Brain microvascular endothelial cell (primary cell): ENCODE results near the gene SEPTIN5.

ENCODE experiments used
- DNase-seq: peaks from one replicate; pipeline ENCODE4 v3.0.0-alpha.2; 2020
- H3K27ac ChIP-seq: fragments of 250-450 bp; sonication (Bioruptor Pico); 2 replicates; pipeline ENCODE4 v1.5.1; 2020; ENCODE audit warnings: mild to moderate bottlenecking, moderate library complexity
- H3K27me3 ChIP-seq: fragments of 250-450 bp; sonication (Bioruptor Pico); replicated peaks from 2 replicates; pipeline ENCODE4 v1.5.1; 2020; ENCODE audit warnings: mild to moderate bottlenecking
- H3K36me3 ChIP-seq: fragments of 250-450 bp; sonication (Bioruptor Pico); replicated peaks from 2 replicates; pipeline ENCODE4 v1.5.1; 2020; ENCODE audit warnings: mild to moderate bottlenecking
- H3K4me3 ChIP-seq: 2 replicates; pipeline ENCODE4 v1.5.1; 2011; ENCODE audit warnings: low read depth, mild to moderate bottlenecking, control low read depth, low read length, moderate library complexity
- in situ Hi-C: cut with HindIII; loops from 2 replicates; pipeline ENCODE4 v1.10.0; 2017; ENCODE audit warnings: low sequenced_read_pairs, low pct_ligation_motif_present
- TF ChIP-seq, protein P1 (sequence below): IDR thresholded peaks from 2 replicates; pipeline ENCODE4 v1.5.1; 2011; ENCODE audit warnings: low read depth, mild to moderate bottlenecking, moderate library complexity, low read length, control low read depth, inconsistent platforms; ENCODE audit errors: missing control alignments

The SEPTIN5 gene

DNA sequence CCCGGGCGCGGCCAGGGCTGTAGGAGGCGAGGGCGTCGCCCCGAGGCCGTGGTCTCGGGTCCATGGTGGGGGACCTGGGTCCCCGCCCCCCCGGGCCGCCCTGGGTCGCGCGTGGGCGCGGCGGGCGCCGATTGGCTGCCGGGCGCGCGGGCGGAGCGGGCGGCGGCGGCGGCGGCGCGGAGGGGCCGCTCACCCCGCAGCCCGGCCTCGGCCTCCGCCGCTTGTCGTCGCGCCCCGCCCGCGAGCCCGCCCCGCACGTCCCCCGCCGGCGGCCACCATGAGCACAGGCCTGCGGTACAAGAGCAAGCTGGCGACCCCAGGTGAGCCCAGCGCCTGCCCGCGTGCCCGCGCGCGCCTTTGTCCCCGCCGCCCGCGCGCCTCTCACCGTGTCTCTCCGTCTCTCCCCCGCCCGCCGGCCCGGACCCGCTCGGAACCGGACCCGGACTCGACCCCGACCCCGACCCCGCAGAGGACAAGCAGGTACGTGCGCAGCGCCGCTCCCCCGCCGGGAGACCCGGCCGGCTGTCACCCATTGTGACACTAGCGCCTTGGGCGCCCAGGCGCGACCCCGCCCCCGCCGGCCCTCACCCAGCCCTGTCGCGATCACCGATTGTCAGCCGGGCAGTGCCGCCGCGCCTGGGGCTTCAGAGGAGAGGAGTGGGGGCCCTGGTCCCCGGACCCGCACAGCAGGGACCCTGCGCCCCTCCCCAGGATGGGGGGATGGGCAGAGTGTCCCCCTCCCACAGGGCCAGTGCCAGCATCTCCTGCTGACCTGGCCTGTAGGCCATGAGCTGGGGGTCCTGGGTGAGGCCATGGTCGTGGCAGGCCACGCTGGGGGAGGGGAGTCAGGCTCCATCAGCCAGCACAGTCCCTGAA is at the start of gene SEPTIN5:
SEPTIN5 (plus strand) TSS at position 192 of the 876 bp plus-strand sequence; CDS start at position 278, 86 bp downstream.
- DNase-seq = no peak
- no peak within 1 kb of the TSS for H3K27ac ChIP-seq
- H3K4me3 ChIP-seq = peak within 1 kb of the TSS; percentile 55
- TF ChIP-seq, protein P1, sequence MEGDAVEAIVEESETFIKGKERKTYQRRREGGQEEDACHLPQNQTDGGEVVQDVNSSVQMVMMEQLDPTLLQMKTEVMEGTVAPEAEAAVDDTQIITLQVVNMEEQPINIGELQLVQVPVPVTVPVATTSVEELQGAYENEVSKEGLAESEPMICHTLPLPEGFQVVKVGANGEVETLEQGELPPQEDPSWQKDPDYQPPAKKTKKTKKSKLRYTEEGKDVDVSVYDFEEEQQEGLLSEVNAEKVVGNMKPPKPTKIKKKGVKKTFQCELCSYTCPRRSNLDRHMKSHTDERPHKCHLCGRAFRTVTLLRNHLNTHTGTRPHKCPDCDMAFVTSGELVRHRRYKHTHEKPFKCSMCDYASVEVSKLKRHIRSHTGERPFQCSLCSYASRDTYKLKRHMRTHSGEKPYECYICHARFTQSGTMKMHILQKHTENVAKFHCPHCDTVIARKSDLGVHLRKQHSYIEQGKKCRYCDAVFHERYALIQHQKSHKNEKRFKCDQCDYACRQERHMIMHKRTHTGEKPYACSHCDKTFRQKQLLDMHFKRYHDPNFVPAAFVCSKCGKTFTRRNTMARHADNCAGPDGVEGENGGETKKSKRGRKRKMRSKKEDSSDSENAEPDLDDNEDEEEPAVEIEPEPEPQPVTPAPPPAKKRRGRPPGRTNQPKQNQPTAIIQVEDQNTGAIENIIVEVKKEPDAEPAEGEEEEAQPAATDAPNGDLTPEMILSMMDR = no peak
- H3K36me3 ChIP-seq = no peaks in the 10 kb centered on the region
- H3K27me3 ChIP-seq = no peaks in the 10 kb centered on the region
- in situ Hi-C loops = no loop called here

DNA sequence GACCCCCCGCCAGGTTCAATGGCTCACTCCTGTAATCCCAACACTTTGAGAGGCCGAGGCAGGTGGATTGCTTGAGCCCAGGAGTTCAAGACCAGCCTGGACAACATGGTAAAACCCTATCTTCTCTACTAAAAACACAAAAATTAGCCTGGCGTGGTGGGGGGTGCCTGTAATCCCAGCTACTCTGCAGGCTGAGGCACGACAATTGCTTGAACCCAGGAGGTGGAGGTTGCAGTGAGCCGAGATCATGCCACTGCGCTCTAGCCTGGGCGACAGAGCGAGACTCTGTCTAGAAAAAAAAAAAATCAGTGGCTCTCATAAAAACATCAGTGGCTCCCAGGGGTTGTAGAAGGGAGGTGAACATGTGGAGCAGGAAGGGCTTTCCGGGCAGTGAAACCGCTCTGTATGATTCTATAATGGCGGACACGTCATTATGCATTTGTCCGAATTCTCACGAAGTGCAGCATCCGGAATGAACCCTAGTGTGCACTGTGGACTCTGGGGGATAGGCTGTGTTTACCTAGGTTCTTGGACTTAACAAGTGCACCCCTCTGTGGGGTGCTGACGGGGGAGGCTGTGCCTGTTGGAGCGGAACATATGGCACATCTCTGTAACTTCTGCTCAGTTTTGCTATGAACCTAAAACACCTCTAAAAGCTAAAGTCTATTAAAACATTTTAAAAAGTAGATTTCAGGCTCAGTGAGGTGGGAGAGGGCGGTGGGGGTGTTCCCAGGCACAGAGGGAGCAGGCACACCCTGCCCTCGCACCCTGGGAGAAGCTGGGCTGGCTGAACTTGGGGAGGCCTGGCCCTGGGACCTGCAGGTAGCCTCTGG is 49.1 kb upstream of the SEPTIN5 start:
- Histone ChIP-seq H3K27ac (peak overlapping the region; percentile 84), H3K27me3 (no peaks in the 10 kb centered on the region), H3K4me3 (no peak overlapping the region), H3K36me3 (no peaks in the 10 kb centered on the region)
- in situ Hi-C loops = no loop called here
- no peak for DNase-seq
- TF ChIP-seq, protein P1 = no peak

DNA sequence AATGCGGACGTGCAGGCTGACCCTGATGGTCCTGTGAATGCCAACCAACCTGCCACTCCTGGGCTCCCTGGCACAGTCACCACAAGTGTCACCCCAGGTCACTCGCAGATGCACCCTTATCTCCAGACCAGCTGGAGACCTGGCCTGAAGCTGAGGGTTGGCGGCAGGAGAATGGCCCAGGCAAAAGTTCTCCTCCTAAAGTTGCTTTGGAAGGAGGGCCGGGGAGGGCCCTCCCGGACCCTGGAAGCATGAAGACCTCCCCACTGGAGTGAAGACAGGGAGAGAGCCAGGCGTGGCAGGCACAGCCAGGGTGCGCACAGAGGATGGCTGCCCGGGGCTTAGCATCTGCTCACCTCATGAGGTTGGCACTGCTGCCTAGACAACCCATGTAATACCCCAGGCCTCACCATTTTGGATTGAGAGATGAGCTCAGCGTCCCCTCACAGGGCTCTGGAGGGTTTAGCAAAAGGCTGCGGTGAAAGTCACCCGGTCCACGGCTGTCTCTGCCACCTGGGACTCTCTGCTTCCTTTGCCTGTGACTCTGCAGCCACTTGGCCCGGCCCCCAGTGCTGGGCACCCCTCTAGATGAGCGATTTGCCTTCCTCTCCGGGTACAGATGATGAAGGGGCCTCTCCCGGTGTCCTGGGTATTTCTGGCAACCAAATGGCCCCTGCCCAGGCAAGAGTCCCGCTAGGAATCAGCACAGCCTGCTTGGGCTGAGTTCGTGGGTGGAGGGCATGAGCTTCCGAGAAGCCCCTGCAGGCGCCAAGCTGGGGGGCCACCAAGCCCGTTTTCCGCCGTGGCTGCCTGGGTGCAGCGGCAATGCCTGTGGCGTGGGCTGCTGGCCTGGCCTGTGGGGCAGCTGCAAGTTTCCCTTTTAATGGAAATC is 48.3 kb upstream of the SEPTIN5 start:
- Histone ChIP-seq H3K27ac (peak overlapping the region; percentile 84), H3K36me3 (no peaks in the 10 kb centered on the region), H3K27me3 (no peaks in the 10 kb centered on the region), H3K4me3 (no peak overlapping the region)
- in situ Hi-C loops = no loop called here
- TF ChIP-seq, protein P1 = no peak
- no peak for DNase-seq

DNA sequence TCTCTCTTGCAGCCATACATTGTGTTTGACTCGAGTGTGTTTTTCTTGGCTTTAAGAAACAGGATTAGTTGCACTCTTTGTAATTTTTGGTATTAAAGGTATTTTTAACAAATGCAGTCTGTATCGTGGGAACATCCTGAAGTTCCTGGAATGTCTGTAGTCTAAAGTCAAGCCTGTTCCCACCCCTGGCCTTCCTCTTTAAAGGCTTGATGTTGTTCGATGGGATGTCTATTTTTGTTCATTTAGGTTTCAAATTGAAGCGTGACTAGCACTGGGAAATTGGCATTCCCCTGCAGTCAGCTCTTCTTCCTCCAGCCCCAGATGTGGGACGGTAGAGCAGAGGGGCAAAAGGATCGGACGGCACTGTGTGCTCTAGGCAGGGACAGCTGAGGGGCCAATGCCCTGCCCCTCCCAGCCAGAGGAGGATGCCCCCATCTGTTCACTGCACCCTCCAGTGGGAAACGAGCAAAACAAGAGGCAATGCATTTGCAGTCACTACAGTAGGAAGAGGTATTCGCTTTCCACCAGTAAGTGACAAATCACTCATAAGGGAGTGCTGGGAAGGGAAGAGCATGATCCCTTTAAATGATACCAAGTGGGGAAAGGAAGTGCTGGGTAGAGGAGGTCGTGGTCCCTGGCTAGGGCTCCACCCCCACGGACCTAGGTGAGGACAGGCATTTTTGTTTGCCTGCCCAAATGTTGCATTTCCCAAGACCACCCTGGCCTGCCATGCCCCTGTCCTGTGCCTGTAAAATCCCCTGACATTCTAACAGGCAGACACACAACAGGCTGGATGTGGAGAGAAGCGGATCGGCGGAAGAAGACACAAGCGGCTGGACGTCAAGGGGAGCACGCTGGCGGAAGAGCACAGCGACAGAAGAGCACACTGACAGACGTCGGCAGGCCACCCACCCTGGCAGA is 47.4 kb upstream of the SEPTIN5 start:
- Histone ChIP-seq H3K27me3 (no peaks in the 10 kb centered on the region), H3K36me3 (no peaks in the 10 kb centered on the region), H3K27ac (peak overlapping the region; percentile 84), H3K4me3 (no peak overlapping the region)
- DNase-seq = peak; percentile 74
- TF ChIP-seq, protein P1 = no peak
- in situ Hi-C loops = no loop called here
